ENCODE data around the gene CNTLN.

GRCh38 chr9:17462869-17463464, 328.1 kb downstream of the CNTLN start:
- TF ChIP-seq POLR2A (IDR thresholded peaks at IDR 0.05) (no peak), CTCF (IDR thresholded peaks at IDR 0.05) (peak in 5 of 6 experiments; percentile 42 to 82 (median 71))
